ENCODE data around the gene SERPINC1. TPM values are rescaled to one million over a fixed set of nuclear protein-coding genes. Genes with fewer than 3 reads are reported as not detected.

Gene SERPINC1
- total and polyA plus RNA-seq, 2 of the 8 experiments (the other 6 are each of a cell fraction or from before 2014, with no cell fraction given), result 0.08 TPM; not detected in 1

DNA sequence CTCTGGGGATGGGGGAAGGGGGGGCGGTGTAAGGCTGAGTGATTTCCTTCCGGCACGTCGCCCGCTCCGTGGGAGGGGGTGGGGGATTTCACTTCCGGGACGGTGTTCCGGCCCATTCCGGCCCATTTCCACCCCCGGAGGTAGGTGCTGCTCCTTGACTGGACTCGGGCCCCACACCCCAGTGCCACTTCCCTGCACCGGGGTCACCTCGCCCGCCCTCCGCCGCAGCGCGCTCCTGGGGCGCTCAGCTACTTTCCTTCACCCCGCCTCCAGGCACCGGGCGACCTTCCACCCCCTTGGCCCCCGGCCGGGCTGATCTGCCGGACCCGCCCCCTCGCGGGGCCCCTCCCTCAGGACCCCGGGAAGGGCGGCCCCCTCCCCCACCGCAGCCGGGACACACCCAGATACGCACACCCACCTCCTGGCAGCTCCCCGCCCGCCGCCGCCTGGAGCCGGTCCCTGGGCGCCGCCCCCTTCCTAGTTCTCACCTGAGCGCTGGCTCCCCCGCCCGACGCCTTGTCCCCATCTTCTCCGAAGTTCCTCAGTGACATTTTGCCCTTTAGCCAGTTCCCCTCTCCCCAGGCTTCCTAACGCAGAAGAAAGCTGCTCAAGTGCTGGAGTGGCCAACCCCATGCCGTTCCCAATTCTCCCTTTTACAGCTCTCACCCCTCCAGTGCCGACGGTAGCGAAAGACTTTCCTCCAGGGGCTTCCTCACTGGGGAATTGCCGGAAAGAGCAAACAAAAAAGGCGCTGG is 48.7 kb downstream of the SERPINC1 start, which contains the start of gene ZBTB37:
Gene ZBTB37, plus strand, starts transcription at position 115 of the 755 bp plus-strand sequence. CDS start 1,846 bp downstream, outside the sequence.
- peak within 1 kb of the TSS; percentile 98 for H3K18ac ChIP-seq (ENCODE audit: extremely low read depth, low read length)
- H3K4me2 ChIP-seq (ENCODE audit: insufficient read depth in 1 of 2, low read depth in 2 of 2, low read length in 2 of 2), result peak within 1 kb of the TSS; percentile 83 to 95
- ChIA-PET POLR2A (ENCODE audit: partially characterized antibody) (interaction anchor here (0.6 to 13.3 kb wide), 93 partner anchors 8 to 1336 kb away, joined by 3 to 475 read pairs (median 5); partner anchors contain the start of genes CENPL, DARS2, KLHL20 and PRDX6), CTCF (ENCODE audit: partially characterized antibody) (interaction anchor here (0.6 to 1.5 kb wide), 3 partner anchors 45 to 890 kb away, joined by 3 to 5 read pairs (median 3); no protein-coding TSS in a partner anchor)
- peak within 1 kb of the TSS; percentile 79 for H3K4ac ChIP-seq (replicated peaks; ENCODE audit: insufficient read length, low read depth, low read length)
- peak within 1 kb of the TSS; percentile 98; the same call in 1 of the 2 replicates for H2AK5ac ChIP-seq (ENCODE audit: low read depth, low read length)
- DNase-seq (ENCODE audit: low read depth in 1 of 2, low spot score in 2 of 2) (peak; percentile 81 to 99), FAIRE-seq (no peak)
- WGBS, 2 experiments (ENCODE audit: extremely low coverage in 1 of 2, insufficient coverage in 1 of 2, insufficient read length in 1 of 2, insufficient replicate concordance in 2 of 2, low coverage in 1 of 2, low lambda C conversion rate in 2 of 2, missing lambda C conversion rate in 1 of 2), result 2% methylated on average over 22 of the region's 53 CpGs; no CpG with 5 or more reads in 1 of the 2 experiments
- no peaks in the 10 kb centered on the region for H3K27me3 ChIP-seq (replicated peaks in 1 of 4; ENCODE audit: control insufficient read depth in 3 of 4, extremely low read depth in 1 of 4, insufficient read depth in 3 of 4, low read length in 3 of 4)
- peak within 1 kb of the TSS; percentile 97 to 99 (median 97) for H3K9ac ChIP-seq (replicated peaks in 1 of 4; ENCODE audit: extremely low read depth in 1 of 4, low read depth in 3 of 4, low read length in 3 of 4)
- peak within 1 kb of the TSS; percentile 80 for H4K5ac ChIP-seq (ENCODE audit: insufficient read length, low read depth, low read length)
- H3K9me3 ChIP-seq (ENCODE audit: insufficient read depth in 2 of 2, low read depth in 1 of 2, low read length in 1 of 2), result no peaks in the 10 kb centered on the region
- peaks cover 0 to 52% of the 10 kb centered on the region in 2 experiments; a peak in 3 of 4 replicates for H3K79me2 ChIP-seq (ENCODE audit: control insufficient read depth in 1 of 2, insufficient read depth in 2 of 2, low read length in 2 of 2)
- H3K79me1 ChIP-seq (ENCODE audit: low read depth, low read length), result no peaks in the 10 kb centered on the region; the same call in 1 of the 2 replicates
- H3K23me2 ChIP-seq (ENCODE audit: low read depth, low read length), result peaks cover 3% of the 10 kb centered on the region
- peak within 1 kb of the TSS; percentile 70 for H2BK12ac ChIP-seq (ENCODE audit: low read depth, low read length)
- peaks cover 7 to 11% of the 10 kb centered on the region in 2 experiments for H4K20me1 ChIP-seq (replicated peaks in 1 of 2; ENCODE audit: control insufficient read depth in 1 of 2, insufficient read depth in 2 of 2, low read length in 2 of 2)
- H3K4me3 ChIP-seq (ENCODE audit: extremely low read depth in 1 of 4, insufficient read depth in 2 of 4, low read depth in 3 of 4, low read length in 4 of 4), result peak within 1 kb of the TSS; percentile 90 to 100 (median 92)
- H2BK5ac ChIP-seq (ENCODE audit: low read depth, low read length), result peak within 1 kb of the TSS; percentile 98
- peak within 1 kb of the TSS; percentile 58 for H2BK120ac ChIP-seq (replicated peaks; ENCODE audit: low read depth, low read length)
- H2BK15ac ChIP-seq (ENCODE audit: low read length), result no peak within 1 kb of the TSS
- H3K36me3 ChIP-seq (ENCODE audit: control insufficient read depth in 2 of 4, insufficient read depth in 4 of 4, low read length in 3 of 4), result peaks cover 25 to 50% (median 37%) of the 10 kb centered on the region in 4 experiments
- peak within 1 kb of the TSS; percentile 93 for H3K27ac ChIP-seq (ENCODE audit: low read depth, low read length)
- no peak within 1 kb of the TSS for H3K14ac ChIP-seq (ENCODE audit: insufficient read length)
- peak within 1 kb of the TSS; percentile 74; the same call in 1 of the 2 replicates for H2AFZ ChIP-seq (ENCODE audit: low read length)
- H4K8ac ChIP-seq (ENCODE audit: extremely low read depth, insufficient read depth, low read length), result peak within 1 kb of the TSS; percentile 96
- peak within 1 kb of the TSS; percentile 78 for H3K56ac ChIP-seq (replicated peaks; ENCODE audit: insufficient read length, low read depth, low read length)
- peaks cover 2 to 10% (median 4%) of the 10 kb centered on the region in 4 experiments; a peak in 5 of 7 replicates for H3K4me1 ChIP-seq (replicated peaks in 1 of 4; ENCODE audit: control insufficient read depth in 3 of 4, insufficient read depth in 4 of 4, low read length in 3 of 4)
- H3K23ac ChIP-seq (ENCODE audit: insufficient read length), result no peak within 1 kb of the TSS
- peak within 1 kb of the TSS; percentile 86 for H4K91ac ChIP-seq (replicated peaks; ENCODE audit: insufficient read length, low read length)
- no peak within 1 kb of the TSS for H2BK20ac ChIP-seq (ENCODE audit: low read length)
- TF ChIP-seq SP2 (IDR thresholded peaks at IDR 0.05; ENCODE audit: low read length) (no peak), CTBP2 (IDR thresholded peaks at IDR 0.05; ENCODE audit: borderline replicate concordance, insufficient read depth, insufficient read length, low read length) (no peak), CBX5 (IDR thresholded peaks at IDR 0.05; ENCODE audit: low read depth, low read length) (no peak), NANOG (IDR thresholded peaks at IDR 0.05; ENCODE audit: insufficient read depth, low read depth, low read length, poor library complexity, severe bottlenecking) (no peak), KDM4A (IDR thresholded peaks at IDR 0.05; ENCODE audit: low read depth, low read length, severe bottlenecking) (peak; percentile 17), SP1 (IDR thresholded peaks at IDR 0.05; ENCODE audit: low read depth, low read length) (peak; percentile 18)
- TF ChIP-seq, protein P1, sequence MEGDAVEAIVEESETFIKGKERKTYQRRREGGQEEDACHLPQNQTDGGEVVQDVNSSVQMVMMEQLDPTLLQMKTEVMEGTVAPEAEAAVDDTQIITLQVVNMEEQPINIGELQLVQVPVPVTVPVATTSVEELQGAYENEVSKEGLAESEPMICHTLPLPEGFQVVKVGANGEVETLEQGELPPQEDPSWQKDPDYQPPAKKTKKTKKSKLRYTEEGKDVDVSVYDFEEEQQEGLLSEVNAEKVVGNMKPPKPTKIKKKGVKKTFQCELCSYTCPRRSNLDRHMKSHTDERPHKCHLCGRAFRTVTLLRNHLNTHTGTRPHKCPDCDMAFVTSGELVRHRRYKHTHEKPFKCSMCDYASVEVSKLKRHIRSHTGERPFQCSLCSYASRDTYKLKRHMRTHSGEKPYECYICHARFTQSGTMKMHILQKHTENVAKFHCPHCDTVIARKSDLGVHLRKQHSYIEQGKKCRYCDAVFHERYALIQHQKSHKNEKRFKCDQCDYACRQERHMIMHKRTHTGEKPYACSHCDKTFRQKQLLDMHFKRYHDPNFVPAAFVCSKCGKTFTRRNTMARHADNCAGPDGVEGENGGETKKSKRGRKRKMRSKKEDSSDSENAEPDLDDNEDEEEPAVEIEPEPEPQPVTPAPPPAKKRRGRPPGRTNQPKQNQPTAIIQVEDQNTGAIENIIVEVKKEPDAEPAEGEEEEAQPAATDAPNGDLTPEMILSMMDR (IDR thresholded peaks at IDR 0.05; ENCODE audit: control extremely low read depth in 1 of 3, insufficient read depth in 1 of 3, low read depth in 1 of 3, low read length in 3 of 3), result no peak

Data from H1 (cell line).